Astrocyte of the cerebellum (primary cell): ENCODE measurements around the gene CCDC86.

Experiments
- DNase-seq: peaks from one replicate; pipeline ENCODE4 v3.0.0-alpha.2; 2011; ENCODE audit warnings: low read depth
- H3K4me3 ChIP-seq: 2 replicates; pipeline ENCODE4 v1.5.1; 2011; ENCODE audit warnings: mild to moderate bottlenecking, low read depth, low read length, moderate library complexity
- in situ Hi-C: cut with HindIII; loops from 2 replicates; pipeline ENCODE4 v1.10.0; 2017; ENCODE audit warnings: low sequenced_read_pairs
- TF ChIP-seq, protein P1 (sequence below): IDR thresholded peaks from 2 replicates; pipeline ENCODE4 v1.5.1; 2012; ENCODE audit warnings: low read length, low read depth, moderate library complexity, mild to moderate bottlenecking; ENCODE audit errors: missing control alignments

The CCDC86 gene

DNA sequence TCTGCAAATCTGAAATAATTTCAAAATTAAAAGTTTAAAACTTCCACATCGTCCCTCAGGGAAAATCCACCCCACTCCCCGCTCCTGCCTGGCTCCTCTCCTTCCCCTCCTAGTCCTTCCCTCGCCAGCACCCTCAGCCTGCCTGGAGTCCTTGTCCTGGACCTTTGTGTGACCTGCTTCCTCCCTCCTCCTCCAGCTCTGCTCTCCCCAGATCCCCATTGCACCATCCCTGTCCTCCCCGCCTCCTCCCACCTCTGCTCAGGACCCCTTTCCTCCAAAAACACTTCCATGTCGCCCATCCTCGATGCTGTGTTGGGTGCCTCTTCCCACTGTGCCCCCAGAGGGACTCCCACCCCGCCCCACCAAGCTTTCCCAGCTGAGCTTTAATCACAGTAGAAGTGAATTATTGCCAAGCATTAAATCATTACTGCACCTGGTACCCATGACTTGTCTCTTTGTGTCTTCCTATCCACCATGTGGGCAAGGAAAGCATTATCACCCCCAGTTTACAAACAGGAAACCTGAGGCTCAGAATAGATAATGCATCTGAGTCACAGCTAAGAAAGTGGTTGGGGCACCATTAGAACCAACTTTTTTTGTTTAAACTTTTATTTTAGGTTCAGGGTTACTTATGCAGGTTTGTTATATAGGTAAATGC, 23.1 kb downstream of the CCDC86 start:
- in situ Hi-C loops, result loop anchor here (5.0 kb wide), 1 partner anchor 43 kb away; no protein-coding TSS in a partner anchor
- no peak overlapping the region for H3K4me3 ChIP-seq
- TF ChIP-seq, protein P1, sequence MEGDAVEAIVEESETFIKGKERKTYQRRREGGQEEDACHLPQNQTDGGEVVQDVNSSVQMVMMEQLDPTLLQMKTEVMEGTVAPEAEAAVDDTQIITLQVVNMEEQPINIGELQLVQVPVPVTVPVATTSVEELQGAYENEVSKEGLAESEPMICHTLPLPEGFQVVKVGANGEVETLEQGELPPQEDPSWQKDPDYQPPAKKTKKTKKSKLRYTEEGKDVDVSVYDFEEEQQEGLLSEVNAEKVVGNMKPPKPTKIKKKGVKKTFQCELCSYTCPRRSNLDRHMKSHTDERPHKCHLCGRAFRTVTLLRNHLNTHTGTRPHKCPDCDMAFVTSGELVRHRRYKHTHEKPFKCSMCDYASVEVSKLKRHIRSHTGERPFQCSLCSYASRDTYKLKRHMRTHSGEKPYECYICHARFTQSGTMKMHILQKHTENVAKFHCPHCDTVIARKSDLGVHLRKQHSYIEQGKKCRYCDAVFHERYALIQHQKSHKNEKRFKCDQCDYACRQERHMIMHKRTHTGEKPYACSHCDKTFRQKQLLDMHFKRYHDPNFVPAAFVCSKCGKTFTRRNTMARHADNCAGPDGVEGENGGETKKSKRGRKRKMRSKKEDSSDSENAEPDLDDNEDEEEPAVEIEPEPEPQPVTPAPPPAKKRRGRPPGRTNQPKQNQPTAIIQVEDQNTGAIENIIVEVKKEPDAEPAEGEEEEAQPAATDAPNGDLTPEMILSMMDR, result no peak
- no peak for DNase-seq

DNA sequence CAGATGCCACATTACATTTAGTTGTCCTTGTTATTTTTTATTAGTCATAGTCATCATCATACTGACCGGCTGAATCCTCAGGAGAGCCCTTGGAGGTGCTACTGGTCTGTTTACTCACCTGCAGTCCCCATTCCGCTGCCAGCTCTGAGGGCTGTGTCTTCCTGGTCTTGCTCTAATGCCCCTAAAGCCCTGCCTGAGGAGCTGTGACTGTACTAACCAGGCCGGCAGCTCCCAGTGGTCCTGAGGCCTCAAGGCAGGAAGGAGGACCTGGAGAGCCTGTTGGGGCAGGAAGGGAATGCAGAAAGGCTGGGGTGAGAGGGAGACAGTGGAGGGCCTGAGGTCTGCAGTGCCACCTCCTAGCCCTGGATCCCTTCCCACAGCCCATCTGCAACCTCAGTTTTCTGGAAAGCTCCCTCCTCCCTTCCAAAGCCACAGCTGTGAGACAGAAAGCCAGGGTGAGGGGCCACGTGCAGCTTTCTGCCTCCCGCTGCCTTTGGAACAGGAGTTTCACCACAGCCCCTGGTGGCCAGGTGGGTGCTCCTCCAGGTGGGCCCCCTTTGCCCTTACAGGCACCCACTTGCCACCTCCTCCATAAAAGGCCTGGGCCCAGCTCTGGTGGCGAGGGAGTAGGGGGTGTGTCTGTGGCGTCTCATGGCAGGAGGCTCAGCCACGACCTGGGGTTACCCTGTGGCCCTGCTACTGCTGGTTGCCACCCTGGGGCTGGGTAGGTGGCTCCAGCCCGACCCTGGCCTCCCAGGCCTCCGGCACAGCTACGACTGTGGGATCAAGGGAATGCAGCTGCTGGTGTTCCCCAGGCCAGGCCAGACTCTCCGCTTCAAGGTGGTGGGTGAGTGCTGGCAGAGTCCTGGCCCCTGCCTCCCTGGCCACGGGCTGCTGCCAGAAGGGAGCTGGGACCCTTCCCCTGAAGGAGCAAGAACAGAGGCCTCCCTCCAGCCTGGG, 25.3 kb downstream of the CCDC86 start, which contains the start of gene ZP1:
Gene ZP1, plus strand, starts transcription at position 632 of the 960 bp plus-strand sequence. Its CDS starts 20 bp downstream, at position 652.
- in situ Hi-C loops, result loop anchor here (5.0 kb wide), 1 partner anchor 45 kb away; no protein-coding TSS in a partner anchor
- H3K4me3 ChIP-seq, result no peak within 1 kb of the TSS
- DNase-seq, result no peak
- TF ChIP-seq, protein P1, result no peak

DNA sequence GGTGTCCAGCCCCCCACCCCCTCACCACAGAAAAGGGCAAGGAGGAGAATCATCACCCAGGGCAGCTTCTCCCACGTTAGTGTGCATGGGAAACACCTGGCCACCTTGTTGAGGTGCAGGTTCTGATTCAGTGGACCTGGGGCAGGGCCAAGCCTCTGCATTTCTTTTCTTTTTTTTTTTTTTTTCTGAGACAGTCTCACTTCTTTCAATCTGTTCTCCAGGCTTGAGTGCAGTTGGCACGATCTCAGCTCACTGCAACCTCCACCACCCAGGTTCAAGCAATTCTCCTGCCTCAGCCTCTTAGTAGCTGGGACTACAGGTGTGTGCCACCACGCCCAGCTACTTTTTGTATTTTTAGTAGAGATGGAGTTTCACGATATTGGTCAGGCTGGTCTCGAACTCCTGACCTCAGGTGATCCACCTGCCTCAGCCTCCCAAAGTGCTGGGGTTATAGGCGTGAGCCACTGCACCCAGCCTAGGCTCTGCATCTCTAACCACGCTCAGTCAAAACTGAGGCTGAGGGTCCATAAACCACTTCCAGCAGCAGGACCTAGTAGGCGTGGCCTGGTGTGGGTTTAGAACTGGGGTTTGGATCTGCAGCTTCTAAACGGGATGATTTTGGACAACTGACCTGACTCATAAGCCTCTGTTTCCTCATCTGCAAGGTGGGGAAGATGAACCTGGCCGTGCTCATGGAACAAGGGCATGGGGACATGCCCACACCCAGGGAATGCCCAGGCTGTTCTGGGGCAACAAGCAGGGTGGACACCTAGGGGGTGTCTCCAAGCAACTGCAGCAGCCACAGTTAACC, 26.2 kb downstream of the CCDC86 start:
- H3K4me3 ChIP-seq, result no peak overlapping the region
- DNase-seq, result no peak
- in situ Hi-C loops, result loop anchor here (5.0 kb wide), 1 partner anchor 46 kb away; no protein-coding TSS in a partner anchor
- TF ChIP-seq, protein P1, result no peak

DNA sequence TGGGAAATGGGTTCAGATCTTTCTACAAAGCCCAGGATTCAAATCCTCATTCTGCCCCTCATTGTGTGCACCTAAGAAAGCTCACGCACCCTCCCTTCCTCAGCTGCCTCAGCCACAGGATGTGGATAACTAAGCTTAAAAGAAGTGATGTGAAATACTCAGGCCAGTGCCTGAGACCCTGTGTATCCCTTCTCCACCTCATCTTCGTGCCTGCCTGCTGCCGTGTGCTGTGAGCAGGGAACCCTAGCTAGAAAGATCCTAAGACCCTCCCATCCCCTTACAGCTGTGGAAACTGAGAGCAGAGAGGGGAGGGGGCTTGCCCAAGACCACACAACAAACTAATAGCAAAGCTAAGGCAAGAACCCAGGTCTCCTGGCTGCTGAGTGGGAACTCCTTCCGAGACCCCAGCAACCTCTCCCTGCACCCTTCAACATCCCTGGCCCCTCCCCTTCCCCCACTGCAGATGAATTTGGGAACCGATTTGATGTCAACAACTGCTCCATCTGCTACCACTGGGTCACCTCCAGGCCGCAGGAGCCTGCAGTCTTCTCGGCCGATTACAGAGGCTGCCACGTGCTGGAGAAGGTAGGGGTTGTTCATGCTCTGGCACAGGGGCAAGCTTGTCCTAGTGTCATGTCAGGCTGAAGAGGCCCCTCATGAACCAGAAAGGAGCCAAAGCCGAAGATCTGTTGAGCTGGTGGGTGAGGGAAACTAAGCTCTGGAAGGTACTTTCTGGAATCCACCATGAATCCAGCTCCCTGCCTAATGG, 27.0 kb downstream of the CCDC86 start:
- TF ChIP-seq, protein P1, result no peak
- no peak overlapping the region for H3K4me3 ChIP-seq
- DNase-seq, result no peak
- in situ Hi-C loops, result loop anchor here (5.0 kb wide), 1 partner anchor 47 kb away; no protein-coding TSS in a partner anchor

DNA sequence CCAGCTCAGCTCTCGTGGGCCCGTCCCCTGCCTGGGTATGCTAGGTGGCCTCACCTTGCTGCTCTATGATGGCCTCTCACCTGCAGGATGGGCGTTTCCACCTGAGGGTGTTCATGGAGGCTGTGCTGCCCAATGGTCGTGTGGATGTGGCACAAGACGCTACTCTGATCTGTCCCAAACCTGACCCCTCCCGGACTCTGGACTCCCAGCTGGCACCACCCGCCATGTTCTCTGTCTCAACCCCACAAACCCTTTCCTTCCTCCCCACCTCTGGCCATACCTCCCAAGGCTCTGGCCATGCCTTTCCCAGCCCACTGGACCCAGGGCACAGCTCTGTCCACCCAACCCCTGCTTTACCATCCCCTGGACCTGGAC, 27.5 kb downstream of the CCDC86 start:
- no peak for DNase-seq
- no peak overlapping the region for H3K4me3 ChIP-seq
- in situ Hi-C loops, result loop anchor here (5.0 kb wide), 1 partner anchor 47 kb away; no protein-coding TSS in a partner anchor
- TF ChIP-seq, protein P1, result no peak
